Measurements from ENCODE around the gene CLCN7. TPM values are rescaled to one million over a fixed set of nuclear protein-coding genes. Genes with fewer than 3 reads are reported as not detected.
"Not testable (repeated sequence)": the region's sequence is repeated elsewhere in the genome, so short reads cannot be mapped to it uniquely, and the experiment has no call there.

Gene CLCN7
- polyA plus RNA-seq, 1 donor: 39.9 TPM

DNA sequence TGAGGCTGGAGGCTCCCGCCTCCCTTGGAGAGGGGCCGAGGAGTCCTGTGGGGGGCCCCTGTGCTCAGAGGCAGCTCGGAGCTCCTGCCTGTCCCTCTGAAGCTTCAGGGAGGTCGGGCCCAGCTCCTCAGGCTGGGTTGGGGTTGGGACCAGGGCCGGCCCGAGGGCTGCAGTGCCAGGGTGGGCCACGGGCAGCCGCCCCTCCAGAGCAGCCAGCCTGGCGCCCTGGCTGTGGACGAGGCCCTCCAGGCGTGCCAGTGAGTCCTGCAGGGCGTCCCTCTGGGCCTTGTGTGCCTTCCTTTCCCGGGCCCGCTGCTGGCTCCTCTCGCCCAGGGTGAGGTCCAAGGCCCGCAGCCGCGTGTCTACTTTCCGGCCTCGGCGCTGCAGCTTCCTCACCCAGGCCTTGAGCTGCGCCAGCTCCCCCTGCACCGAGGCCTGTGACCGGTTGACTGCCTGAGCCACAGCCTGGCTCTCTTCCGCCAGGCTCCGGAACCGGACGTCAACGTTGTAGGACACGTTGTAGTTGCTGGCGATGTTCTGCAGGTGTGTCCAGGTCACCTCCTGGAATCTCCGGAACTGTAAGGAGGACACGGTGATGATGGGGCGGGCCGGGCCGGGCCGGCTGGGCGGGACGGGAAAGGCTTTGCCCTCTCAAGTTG, 12.7 kb upstream of the CLCN7 start:
- no peak for DNase-seq

GRCh38 chr16:1486551-1487390, 11.9 kb upstream of the CLCN7 start:
- DNase-seq: no peak

- DNase-seq: no peak
Measured at GRCh38 chr16:1485847-1486496, 11.1 kb upstream of the CLCN7 start.

DNA sequence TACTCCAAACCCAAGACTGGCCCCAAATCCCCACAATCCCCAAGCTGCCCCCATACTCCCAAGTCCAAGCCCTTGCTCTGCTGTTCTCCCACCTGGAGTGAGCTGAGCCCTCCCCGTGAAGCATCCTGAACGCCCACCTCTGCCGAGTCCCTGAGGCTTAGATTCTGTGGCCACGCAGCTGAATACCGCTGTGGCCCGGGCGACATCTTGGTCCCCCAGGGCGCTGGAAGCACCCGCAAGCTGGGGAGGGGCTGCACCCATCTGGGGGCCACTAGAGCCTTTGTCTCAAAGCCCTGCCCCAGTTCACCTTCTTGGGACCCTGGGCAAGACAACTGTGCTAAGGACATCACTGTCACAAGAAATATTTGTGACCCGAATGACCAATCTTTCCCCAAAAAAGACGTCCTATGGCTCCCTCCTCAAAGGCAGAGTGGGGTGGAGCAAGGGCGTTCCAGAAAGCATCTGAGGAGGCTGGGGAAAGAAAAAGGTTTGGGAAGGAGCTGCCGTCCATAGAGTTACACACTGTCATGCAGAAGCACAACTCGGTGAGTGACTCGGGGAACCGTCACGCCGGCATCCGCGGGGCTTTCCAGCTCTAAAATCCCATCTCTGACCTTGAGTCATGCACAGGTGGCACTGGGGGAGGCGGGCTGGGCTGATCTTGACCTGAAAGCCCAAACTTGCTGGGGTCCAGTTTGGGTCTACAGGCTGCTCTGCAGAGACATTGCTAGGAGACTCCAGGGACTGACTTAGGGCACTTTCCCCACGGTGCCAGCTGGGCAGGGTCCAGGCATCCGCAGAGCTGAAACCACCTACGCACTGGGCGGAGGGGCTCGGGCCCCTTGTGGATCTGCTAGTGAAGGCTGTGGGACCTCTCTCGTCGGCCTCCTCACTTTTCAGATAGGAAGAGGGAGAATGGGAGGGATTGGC, 7.3 kb upstream of the CLCN7 start:
- DNase-seq: no peak

DNA sequence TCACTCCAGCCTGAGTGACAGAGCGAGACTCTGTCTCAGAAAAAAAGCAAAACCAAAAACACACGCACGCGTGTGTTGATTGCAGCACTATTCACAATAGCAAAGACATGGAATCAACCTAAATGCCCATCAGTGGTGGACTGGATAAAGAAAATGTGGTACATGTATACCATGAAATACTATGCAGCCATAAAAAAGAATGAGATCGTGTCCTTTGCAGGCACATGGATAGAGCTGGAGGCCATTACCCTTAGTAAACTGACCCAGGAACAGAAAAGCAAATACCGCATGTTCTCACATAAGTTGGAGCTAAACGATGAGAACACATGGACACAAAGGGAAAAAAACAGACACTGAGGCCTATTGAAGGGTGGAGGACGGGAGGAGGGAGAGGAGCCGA, 4.1 kb upstream of the CLCN7 start:
- DNase-seq: not testable (repeated sequence)

GRCh38 chr16:1477033-1477432, 2.2 kb upstream of the CLCN7 start:
- DNase-seq: no peak

DNA sequence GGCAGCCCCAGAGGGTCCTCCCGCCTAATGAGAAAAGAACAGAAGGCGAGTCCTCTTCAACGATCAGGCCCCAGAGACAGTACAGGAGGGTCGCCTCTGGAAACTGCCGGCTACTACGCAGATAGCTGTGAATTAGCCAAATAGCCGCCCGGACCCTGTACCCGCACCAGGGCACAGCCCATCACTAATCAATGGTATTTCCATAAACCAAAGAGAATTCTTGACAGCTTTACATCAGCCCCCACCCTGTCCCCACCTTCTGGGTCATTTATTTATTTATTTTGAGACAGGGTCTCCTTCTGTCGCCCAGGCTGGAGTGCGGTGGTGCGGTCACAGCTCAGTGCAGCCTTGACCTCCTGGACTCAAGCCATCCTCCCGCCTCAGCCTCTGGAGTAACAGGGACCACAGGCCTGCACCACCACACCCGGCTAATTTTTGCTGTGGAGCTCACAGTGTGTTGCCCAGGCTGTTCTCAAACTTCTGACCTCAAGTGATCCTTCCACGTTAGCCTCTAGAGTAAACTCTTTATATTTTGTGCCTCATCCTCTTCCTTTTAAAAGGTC, 805 bp upstream of the CLCN7 start:
- no peak for DNase-seq

GRCh38 chr16:1474082-1474795, 589 bp downstream of the CLCN7 start:
- no peak for DNase-seq

DNA sequence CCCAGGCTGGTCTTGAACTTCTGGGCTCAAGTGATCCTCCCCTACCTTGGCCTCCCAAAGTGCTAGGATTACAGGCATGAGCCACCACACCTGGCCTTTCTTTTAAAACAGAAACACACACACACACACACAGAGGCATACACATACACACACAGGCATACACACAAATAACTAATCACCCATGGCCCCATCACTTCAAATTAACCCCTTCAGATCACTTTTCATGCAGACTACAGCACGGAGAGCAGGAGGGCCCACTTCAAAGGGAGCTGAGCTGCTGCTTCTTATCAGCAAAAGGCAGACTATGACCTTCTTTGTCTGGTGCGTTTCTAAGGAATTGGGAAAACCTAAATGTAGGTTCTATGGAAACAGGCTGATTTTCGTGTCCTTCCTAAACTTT, 1.9 kb downstream of the CLCN7 start:
- no peak for DNase-seq

DNA sequence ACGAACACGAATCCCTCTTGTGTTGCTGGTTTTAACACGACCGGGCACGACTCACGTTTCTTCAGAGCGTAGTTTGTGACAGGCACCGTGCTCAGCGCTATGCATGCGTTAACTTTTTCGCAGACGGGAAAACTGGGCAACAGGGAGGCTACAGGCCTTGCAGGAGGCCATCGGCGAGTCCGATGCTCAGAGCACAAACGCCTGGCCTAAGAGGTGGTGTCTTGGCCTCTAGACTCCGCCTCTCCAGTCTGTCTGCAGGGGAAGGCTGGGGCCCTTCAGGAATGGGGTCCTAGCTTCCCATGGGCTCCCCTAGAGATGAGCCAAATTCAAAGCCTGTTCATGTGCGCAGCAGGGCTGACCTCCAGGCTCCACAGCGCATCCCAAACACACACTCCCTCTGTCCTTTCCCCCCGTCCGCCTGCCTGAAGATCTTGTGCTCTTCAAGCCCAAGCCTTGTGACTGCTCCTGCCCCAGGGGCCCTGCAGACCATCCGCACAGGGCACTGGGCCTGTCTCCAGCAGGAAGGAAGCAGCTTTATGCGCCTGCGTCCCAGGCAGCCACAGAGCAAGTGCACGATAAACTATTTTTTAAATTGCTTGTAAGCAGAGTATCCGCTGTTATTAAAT, 3.1 kb downstream of the CLCN7 start:
- DNase-seq: no peak

DNA sequence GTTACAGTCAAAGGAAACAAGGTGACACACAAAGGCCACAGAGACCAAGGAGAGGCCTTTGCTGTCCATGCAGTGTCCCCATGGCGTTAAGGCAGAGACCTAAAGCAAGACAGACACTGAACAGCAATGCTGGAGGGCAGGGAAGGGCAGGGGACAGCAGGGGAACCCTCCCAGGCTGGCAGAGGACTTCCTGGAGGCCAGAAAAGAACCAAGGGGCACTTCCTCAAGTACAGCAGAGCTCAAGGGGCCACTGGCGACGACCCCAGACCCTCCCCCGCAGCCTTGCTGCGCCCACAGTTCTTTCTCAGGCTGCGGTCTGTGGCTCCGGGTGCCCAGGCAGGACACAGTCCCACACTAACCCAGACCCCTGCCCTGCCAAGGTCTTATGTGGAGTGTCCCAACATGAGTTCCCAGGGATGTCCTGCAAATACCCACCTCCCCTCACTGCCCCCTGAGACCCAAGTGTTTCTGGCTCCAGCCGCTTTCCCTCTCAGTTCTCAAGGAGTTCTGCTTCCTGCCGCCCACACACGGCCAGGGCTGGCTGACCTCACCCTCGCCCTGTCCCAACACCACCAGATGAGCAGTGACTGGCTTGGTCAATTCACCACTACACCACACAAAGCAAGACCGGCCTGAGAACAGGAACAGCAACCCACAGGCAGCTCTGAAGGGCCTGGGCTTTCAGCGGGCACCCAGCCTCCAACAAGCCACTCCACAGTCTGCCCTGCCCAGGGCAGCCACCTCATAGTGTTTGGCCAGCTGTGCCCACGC, 4.2 kb downstream of the CLCN7 start:
- no peak for DNase-seq

- DNase-seq: no peak
Measured at GRCh38 chr16:1469693-1470201, 5.1 kb downstream of the CLCN7 start.

GRCh38 chr16:1469141-1469540, 5.7 kb downstream of the CLCN7 start:
- DNase-seq: not testable (repeated sequence)

GRCh38 chr16:1468426-1468810, 6.4 kb downstream of the CLCN7 start:
- no peak for DNase-seq

- DNase-seq: no peak
Measured at GRCh38 chr16:1466968-1467521, 7.8 kb downstream of the CLCN7 start.

DNA sequence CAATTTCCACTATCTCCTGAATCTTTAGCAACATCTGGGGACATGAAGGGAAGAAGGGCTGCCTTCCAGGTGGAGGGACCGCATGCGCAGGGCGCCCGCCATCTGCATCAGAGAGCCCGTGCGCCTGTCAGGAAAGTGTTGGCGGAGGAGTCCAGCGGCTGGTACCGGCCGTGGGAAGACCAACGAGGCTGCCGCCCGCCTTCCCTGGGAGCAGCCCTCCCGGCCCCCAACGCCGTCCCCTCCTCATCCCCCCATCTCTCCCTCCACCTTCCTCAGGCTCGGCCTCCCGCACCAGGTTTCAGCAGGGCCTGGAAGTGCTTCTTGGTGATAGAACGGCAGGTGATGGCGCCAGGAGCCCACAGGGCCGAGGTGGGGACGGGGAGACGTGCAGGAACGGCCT, 8.8 kb downstream of the CLCN7 start:
- no peak for DNase-seq

GRCh38 chr16:1465567-1465915, 9.3 kb downstream of the CLCN7 start:
- no peak for DNase-seq

- DNase-seq: no peak
Measured at GRCh38 chr16:1464894-1465566, 9.8 kb downstream of the CLCN7 start.

All from hindlimb muscle (tissue), 1 donor.